Measurements from ENCODE around the gene PHACTR3. TPM values are rescaled to one million over a fixed set of nuclear protein-coding genes. Genes with fewer than 3 reads are reported as not detected.

Gene PHACTR3
- polyA plus RNA-seq, 1 donor (not counting 4 experiments of a cell fraction or from before 2014, with no cell fraction given) = 2.6 TPM

DNA sequence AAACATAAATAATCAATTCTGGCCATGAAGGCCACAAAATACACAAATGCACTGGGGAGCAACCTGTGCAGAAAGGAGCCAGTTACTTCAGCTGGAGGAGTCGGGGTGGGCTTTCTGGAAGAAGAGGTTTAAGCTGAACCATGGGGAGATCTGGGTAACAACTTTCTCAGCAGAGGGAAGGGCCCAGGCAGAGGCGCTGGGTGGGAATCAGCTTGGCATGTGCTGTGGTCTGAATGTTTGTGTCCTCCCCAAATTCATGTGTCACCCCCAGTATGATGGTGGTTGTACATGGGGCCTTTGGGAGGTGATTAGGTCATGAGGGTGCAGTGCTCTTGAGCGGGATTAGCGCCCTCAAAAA, 221.2 kb downstream of the PHACTR3 start:
- no peak overlapping the region for H3K4me2 ChIP-seq (ENCODE audit: control insufficient read depth, extremely low read depth, insufficient read depth, low read depth, low read length)
- no peaks in the 10 kb centered on the region for H3K36me3 ChIP-seq (ENCODE audit: control insufficient read depth in 2 of 2, extremely low read depth in 1 of 2, insufficient read depth in 2 of 2, low read length in 2 of 2)
- H3K9me3 ChIP-seq (ENCODE audit: control insufficient read depth, low read depth, low read length) = no peaks in the 10 kb centered on the region
- peaks cover 2% of the 10 kb centered on the region for H3K9me1 ChIP-seq (ENCODE audit: control insufficient read depth, extremely low read depth, insufficient read depth, low read length)
- dilution Hi-C loops (cut with MboI; ENCODE audit: extremely low pct_ligation_motif_present, low sequenced_read_pairs) = no loop called here
- H3K4me3 ChIP-seq (ENCODE audit: control insufficient read depth in 2 of 3, extremely low read depth in 1 of 3, insufficient read depth in 2 of 3, low read depth in 1 of 3, low read length in 3 of 3) = no peak overlapping the region
- no peak overlapping the region for H3K27ac ChIP-seq (ENCODE audit: control insufficient read depth, insufficient read depth, low read length)
- DNase-seq (ENCODE audit: low read depth, low spot score) (no peak), FAIRE-seq (no peak)
- no peaks in the 10 kb centered on the region for H3K79me2 ChIP-seq (ENCODE audit: control insufficient read depth, insufficient read depth, low read length)
- H3K4me1 ChIP-seq (ENCODE audit: control insufficient read depth, extremely low read depth, insufficient read depth, low read length) = peaks cover 26% of the 10 kb centered on the region
- H4K20me1 ChIP-seq (ENCODE audit: control insufficient read depth, extremely low read depth, insufficient read depth, low read length) = no peaks in the 10 kb centered on the region
- no peak overlapping the region for H2AFZ ChIP-seq (ENCODE audit: control insufficient read depth, low read length)
- no peak overlapping the region for H3K9ac ChIP-seq (ENCODE audit: control insufficient read depth, extremely low read depth, insufficient read depth, low read length)
- H3K27me3 ChIP-seq (ENCODE audit: control insufficient read depth, extremely low read depth, insufficient read depth, low read length) = peaks cover 4% of the 10 kb centered on the region
- TF ChIP-seq, protein P1, sequence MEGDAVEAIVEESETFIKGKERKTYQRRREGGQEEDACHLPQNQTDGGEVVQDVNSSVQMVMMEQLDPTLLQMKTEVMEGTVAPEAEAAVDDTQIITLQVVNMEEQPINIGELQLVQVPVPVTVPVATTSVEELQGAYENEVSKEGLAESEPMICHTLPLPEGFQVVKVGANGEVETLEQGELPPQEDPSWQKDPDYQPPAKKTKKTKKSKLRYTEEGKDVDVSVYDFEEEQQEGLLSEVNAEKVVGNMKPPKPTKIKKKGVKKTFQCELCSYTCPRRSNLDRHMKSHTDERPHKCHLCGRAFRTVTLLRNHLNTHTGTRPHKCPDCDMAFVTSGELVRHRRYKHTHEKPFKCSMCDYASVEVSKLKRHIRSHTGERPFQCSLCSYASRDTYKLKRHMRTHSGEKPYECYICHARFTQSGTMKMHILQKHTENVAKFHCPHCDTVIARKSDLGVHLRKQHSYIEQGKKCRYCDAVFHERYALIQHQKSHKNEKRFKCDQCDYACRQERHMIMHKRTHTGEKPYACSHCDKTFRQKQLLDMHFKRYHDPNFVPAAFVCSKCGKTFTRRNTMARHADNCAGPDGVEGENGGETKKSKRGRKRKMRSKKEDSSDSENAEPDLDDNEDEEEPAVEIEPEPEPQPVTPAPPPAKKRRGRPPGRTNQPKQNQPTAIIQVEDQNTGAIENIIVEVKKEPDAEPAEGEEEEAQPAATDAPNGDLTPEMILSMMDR (optimal IDR thresholded peaks at IDR 0.05 in 1 of 3, IDR thresholded peaks at IDR 0.05 in 1 of 3, conservative IDR thresholded peaks at IDR 0.05 in 1 of 3; ENCODE audit: extremely low read depth in 1 of 3, insufficient read depth in 2 of 3, low read length in 3 of 3) = no peak
- TF ChIP-seq EZH2 (IDR thresholded peaks at IDR 0.05; ENCODE audit: low read length) = no peak

DNA sequence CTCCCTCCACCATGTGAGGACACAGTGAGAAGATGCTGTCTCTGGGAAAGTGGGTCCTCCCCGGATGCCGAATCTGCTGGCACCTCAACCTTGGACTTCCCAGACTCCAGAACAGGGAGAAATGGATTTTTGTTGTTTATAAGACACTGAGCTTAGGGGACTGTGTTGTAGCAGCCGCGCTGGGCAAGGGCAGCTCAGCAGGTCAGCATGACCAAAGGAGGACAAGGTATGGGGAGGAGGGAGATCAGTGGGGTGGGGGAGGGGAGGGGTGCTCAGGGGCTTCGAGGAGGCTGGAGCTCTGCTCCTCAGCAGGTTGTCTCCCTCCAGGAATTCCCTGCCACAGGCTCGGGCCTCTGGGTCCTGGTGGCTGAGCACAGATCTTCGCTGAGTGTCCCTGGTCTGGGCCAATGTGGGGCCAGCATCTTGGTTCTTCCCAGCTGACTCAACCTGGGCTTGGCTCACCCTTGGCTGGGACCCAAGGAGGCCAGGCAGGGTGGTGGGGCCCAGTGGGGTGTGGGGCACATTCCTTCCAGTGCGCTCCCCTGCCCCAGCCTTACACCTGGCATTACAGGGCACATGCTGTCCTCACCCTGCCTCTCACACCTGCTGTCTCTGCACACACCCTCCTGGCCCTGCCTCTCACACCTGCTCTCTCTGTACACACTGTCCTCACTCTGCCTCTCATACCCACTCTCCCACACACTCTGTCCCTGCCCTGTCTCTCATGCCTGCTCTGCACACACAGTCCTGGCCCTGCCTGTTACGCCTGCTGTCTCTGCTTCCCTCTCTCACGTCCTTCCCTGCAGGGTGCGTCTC, 221.8 kb downstream of the PHACTR3 start:
- no peaks in the 10 kb centered on the region for H3K79me2 ChIP-seq (ENCODE audit: control insufficient read depth, insufficient read depth, low read length)
- peak overlapping the region; percentile 22 for H3K9ac ChIP-seq (ENCODE audit: control insufficient read depth, extremely low read depth, insufficient read depth, low read length)
- H3K4me1 ChIP-seq (ENCODE audit: control insufficient read depth, extremely low read depth, insufficient read depth, low read length) = peaks cover 29% of the 10 kb centered on the region
- dilution Hi-C loops (cut with MboI; ENCODE audit: extremely low pct_ligation_motif_present, low sequenced_read_pairs) = no loop called here
- no peaks in the 10 kb centered on the region for H3K9me3 ChIP-seq (ENCODE audit: control insufficient read depth, low read depth, low read length)
- peak overlapping the region; percentile 27 for H3K4me2 ChIP-seq (ENCODE audit: control insufficient read depth, extremely low read depth, insufficient read depth, low read depth, low read length)
- peak; percentile 63 for DNase-seq (ENCODE audit: low read depth, low spot score)
- H2AFZ ChIP-seq (ENCODE audit: control insufficient read depth, low read length) = peak overlapping the region; percentile 22
- H3K36me3 ChIP-seq (ENCODE audit: control insufficient read depth in 2 of 2, extremely low read depth in 1 of 2, insufficient read depth in 2 of 2, low read length in 2 of 2) = no peaks in the 10 kb centered on the region
- H4K20me1 ChIP-seq (ENCODE audit: control insufficient read depth, extremely low read depth, insufficient read depth, low read length) = no peaks in the 10 kb centered on the region
- FAIRE-seq = peak; percentile 70
- TF ChIP-seq, protein P1 (optimal IDR thresholded peaks at IDR 0.05 in 1 of 3, IDR thresholded peaks at IDR 0.05 in 1 of 3, conservative IDR thresholded peaks at IDR 0.05 in 1 of 3; ENCODE audit: extremely low read depth in 1 of 3, insufficient read depth in 2 of 3, low read length in 3 of 3) = no peak
- TF ChIP-seq EZH2 (IDR thresholded peaks at IDR 0.05; ENCODE audit: low read length) = no peak
- H3K27me3 ChIP-seq (ENCODE audit: control insufficient read depth, extremely low read depth, insufficient read depth, low read length) = peaks cover 4% of the 10 kb centered on the region
- H3K27ac ChIP-seq (ENCODE audit: control insufficient read depth, insufficient read depth, low read length) = peak overlapping the region; percentile 40
- no peak overlapping the region for H3K4me3 ChIP-seq (ENCODE audit: control insufficient read depth in 2 of 3, extremely low read depth in 1 of 3, insufficient read depth in 2 of 3, low read depth in 1 of 3, low read length in 3 of 3)
- peaks cover 2% of the 10 kb centered on the region for H3K9me1 ChIP-seq (ENCODE audit: control insufficient read depth, extremely low read depth, insufficient read depth, low read length)
